ENCODE results near the gene AGBL3.
"Not testable (repeated sequence)": the region's sequence is repeated elsewhere in the genome, so short reads cannot be mapped to it uniquely, and the experiment has no call there.

AGBL3 gene

DNA sequence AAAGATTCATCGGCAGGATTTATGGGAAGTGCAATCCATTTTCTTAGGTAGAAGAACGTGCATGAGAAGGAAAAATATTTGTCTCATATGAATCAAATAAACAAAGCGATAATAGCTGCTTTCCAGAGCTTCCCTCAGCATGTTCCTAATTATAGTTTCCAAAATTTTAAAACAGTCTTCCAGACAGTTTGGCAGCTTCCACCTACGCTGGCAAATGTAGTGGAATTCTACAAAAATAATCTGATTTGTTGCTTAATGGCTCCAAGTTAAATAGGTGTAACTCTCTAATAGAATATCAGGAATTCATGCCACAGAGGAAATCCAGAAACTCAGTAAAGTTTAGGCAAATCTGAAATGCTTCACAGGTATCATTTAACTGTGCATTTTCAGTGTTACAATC, 23.3 kb upstream of the AGBL3 start:
- no peak for DNase-seq (ENCODE audit: low read depth)

GRCh38 chr7:134966691-134967090, 19.6 kb upstream of the AGBL3 start:
- DNase-seq (ENCODE audit: low read depth): no peak

GRCh38 chr7:134968110-134968509, 18.2 kb upstream of the AGBL3 start:
- DNase-seq (ENCODE audit: low read depth): no peak

DNA sequence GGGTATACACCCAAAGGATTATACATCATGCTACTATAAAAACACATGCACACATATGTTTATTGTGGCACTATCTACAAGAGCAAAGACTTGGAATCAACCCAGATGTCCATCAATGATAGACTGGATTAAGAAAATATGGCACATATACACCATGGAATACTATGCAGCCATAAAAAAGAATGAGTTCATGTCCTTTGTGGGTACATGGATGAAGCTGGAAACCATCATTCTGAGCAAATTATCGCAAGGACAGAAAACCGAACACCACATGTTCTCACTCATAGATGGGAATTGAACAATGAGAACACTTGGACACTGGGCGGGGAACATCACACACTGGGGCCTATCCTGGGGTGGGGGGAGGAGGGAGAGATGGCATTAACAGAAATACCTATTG, 4.7 kb upstream of the AGBL3 start:
- DNase-seq (ENCODE audit: low read depth): not testable (repeated sequence)

GRCh38 chr7:134985894-134986362, 380 bp upstream of the AGBL3 start:
- DNase-seq (ENCODE audit: low read depth): no peak

DNA sequence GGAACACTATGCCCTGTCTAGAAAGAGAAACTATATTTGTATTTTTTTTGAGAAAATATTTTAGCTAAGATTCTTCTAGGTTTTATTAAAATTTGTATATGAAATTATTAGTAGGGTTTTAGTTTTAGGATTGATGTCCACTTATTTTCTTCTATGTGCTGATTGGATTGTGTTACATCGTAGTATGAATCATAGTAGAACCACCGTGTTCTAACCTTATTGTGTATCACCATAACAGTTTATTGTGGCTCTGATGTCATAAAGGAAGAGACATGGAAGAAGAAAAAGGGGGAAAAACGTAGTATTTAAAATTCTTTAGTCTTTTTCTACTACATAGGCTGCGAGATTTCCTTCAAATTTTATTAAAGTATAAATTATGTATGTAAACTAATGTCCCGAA, 1.9 kb downstream of the AGBL3 start:
- DNase-seq (ENCODE audit: low read depth): no peak

- DNase-seq (ENCODE audit: low read depth): peak; percentile 53
Observed at GRCh38 chr7:134991469-134992339, 5.4 kb downstream of the AGBL3 start.

- peak; percentile 55 for DNase-seq (ENCODE audit: low read depth)
Observed at GRCh38 chr7:134992626-134993179, 6.4 kb downstream of the AGBL3 start.

- DNase-seq (ENCODE audit: low read depth): no peak
Observed at GRCh38 chr7:134993877-134994456, 7.7 kb downstream of the AGBL3 start.

DNA sequence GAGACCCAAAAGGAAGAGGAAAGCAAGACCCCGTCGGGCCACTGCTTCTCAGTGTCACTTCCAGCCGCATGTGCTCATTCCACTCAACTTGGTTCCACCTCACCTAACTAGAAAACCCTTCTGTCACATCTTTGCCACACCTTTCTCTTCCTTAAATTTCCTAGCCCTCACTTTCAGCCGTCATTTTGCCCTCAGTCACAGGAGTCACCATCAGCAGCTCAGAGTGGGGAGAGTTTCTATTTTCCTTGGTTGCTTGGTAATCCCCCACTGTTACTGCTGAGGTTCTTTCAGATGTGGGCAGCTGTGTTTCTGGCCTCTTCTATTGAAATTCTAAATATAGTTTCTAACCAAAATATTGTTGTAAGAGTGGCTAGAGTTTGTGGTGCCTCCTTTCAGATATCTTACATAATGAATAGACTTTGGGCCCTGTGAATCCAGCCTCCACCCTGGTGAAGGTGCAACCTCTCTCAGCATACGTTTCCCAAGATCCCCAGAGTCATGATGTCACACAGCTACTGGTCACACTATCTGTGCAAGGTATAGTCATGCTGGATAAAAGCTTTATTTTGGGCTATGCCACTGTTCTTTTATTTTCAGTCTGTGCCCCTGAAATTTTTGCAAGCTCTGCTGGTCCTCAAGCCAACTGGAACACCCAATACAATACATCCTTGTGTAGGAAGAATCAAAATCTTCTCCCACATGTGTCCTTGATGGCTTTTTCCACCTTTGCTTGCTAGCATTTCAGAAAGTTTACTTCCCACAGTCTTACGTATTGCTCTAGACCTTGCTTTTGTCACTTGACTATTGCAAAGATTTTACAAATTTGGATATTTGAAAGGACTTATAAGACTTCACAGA, 9.2 kb downstream of the AGBL3 start:
- DNase-seq (ENCODE audit: low read depth): no peak

GRCh38 chr7:134996097-134996550, 9.8 kb downstream of the AGBL3 start:
- peak; percentile 10 for DNase-seq (ENCODE audit: low read depth)

- no peak for DNase-seq (ENCODE audit: low read depth)
Observed at GRCh38 chr7:134997214-134997885, 11.0 kb downstream of the AGBL3 start.

DNA sequence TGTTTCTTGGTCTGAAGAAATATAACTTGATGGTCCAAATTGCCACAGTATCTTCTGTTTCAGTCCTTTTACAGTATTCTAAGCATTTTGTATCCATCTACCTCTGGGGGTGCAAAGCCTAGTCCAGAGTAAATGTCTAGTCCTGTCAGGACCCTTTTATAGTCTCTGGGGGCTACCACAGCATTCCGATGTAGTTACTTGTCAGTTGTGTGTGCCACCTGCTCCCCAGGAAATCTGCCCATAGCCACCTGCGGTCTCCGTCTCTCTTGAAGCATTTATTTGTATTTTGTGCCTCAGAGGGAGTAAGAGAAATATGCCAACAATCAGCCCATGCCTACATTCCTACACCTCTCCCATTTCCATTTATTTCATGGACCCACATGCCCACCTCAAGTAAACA, 12.8 kb downstream of the AGBL3 start:
- no peak for DNase-seq (ENCODE audit: low read depth)

DNA sequence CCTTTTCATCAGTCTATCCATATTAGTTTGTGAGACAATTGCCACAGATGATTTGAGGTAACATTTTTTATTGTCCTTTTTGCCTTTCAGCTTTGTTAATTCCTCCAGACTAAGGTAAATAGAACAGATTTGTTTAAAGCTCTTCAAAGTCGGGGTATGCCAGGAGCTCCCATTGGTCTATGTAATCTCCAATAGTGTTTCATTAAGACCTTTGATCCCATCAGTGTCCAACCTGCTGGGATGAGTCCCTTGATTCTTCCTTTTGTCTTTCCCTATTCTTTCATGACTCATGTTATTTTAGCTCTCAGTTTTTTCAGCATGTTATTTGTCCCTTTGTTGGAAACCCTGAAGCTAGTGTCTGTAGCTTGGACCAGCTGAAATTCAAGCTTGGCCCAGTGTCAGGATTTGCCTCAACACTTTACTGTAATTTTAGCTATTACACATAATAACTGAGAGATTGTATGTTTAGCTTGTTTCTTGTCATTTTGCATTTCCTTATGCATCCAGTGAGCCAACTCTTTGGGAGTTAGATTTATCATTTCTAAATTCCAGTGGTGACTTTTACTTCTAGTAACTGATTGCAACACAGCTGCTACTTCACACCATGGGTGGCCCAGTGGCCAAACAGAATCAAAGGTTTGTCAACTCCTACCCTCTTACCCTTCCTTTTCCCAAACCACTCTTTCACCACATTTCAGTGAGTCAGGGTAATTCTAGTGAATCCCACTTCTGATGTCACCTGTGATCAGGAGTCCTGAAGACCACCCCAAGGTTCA, 15.3 kb downstream of the AGBL3 start:
- DNase-seq (ENCODE audit: low read depth): peak; percentile 28

- DNase-seq (ENCODE audit: low read depth): no peak
Observed at GRCh38 chr7:135012229-135012628, 25.9 kb downstream of the AGBL3 start.

DNA sequence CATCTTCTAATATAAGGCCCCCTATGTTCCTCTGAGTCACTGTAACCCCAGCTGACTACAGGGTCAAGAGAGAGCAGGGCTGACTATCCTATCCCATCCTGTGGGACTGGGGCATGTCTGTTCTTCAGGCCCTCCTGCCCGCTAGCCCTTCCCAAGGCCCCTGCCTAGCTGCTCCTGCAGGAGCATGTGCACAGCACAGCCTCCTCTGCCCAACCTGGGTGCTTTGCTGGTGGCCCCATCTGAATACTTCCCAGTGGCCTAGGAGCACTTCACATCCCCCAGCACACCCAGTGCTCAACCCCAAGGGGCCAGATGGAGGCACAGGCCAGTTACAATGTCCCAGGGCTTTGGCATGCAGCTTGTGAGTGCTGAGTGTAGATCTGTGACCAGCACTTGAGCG, 37.3 kb downstream of the AGBL3 start:
- DNase-seq (ENCODE audit: low read depth): no peak

GRCh38 chr7:135035252-135035651, 48.9 kb downstream of the AGBL3 start:
- no peak for DNase-seq (ENCODE audit: low read depth)

GRCh38 chr7:135067017-135067416, 80.7 kb downstream of the AGBL3 start:
- not testable (repeated sequence) for DNase-seq (ENCODE audit: low read depth)

DNA sequence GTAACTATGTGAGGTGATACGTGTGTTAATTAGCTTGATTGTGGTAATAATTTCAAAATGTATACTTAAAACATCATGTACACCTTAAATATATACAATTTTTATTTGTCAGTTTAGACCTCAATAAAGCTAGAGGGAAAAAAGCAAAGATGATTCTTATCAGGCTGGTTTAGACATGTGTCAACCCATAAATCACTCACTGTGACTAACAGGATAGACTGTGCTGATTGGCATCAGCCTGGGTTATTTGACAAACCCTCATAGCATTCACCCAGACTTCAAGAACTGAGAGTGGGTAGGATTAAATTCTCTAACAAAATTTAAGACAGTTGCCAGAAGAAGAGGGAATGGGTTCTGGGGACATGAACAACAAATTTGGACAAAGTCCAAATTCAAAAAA, 87.8 kb downstream of the AGBL3 start:
- DNase-seq (ENCODE audit: low read depth): no peak

- DNase-seq (ENCODE audit: low read depth): no peak
Observed at GRCh38 chr7:135074531-135074930, 88.2 kb downstream of the AGBL3 start.

DNA sequence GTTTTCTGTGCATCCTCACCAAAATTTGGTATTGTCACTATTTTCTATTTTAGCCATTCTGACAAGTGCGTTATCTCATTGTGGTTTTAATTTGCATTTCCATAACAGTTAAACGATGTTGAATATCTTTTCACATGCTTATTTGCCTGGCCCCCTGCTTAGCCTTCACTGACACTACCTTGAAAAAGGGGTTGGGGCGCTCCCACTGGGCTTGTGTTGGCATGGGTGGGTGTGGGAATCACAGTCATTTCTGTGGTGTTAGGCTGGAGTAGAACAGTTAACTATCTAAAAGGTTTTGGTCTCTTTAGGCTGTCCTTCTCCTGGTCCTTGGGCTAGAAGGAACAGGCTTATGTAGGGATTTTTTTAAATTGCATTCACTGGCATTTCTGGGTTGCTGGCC, 89.4 kb downstream of the AGBL3 start:
- DNase-seq (ENCODE audit: low read depth): no peak

All from iris pigment epithelial cell (primary cell).